Osteoblast (primary cell): ENCODE measurements around the gene SYNE3. TPM values are rescaled to one million over a fixed set of nuclear protein-coding genes. Genes with fewer than 3 reads are reported as not detected.

Source experiments
- DNase-seq: peaks from one replicate; pipeline ENCODE4 v3.0.0; 2011; ENCODE audit warnings: low spot score, mixed read lengths; ENCODE audit not compliant: insufficient read length; ENCODE audit errors: missing footprints
- H2AFZ ChIP-seq: 2 replicates; pipeline ENCODE4 v1.6.0; 2011; ENCODE audit warnings: mild to moderate bottlenecking, low read length
- H3K27ac ChIP-seq: 2 replicates; pipeline ENCODE4 v1.5.1; 2011; ENCODE audit warnings: mild to moderate bottlenecking, low read depth, low read length, moderate library complexity
- H3K27me3 ChIP-seq: 2 replicates; pipeline ENCODE4 v1.6.0; 2012; ENCODE audit warnings: mild to moderate bottlenecking, control low read depth, inconsistent platforms, low read length, moderate library complexity; ENCODE audit not compliant: insufficient read depth
- H3K36me3 ChIP-seq: 2 replicates; pipeline ENCODE4 v1.5.1; 2011; ENCODE audit warnings: mild to moderate bottlenecking, low read length, control low read depth, moderate library complexity; ENCODE audit not compliant: insufficient read depth
- H3K4me1 ChIP-seq: 2 replicates; pipeline ENCODE4 v1.5.1; 2011; ENCODE audit warnings: mild to moderate bottlenecking, low read length, control low read depth, moderate library complexity; ENCODE audit not compliant: insufficient read depth
- H3K4me2 ChIP-seq: 2 replicates; pipeline ENCODE4 v1.6.0; 2011; ENCODE audit warnings: mild to moderate bottlenecking, low read length; ENCODE audit not compliant: insufficient read depth
- H3K4me3 ChIP-seq: fragments of 200-600 bp; sonication (generic); 3 replicates; pipeline ENCODE4 v1.5.1; 2012; ENCODE audit warnings: mild to moderate bottlenecking, low read length, inconsistent platforms; ENCODE audit not compliant: insufficient read depth
- H3K79me2 ChIP-seq: 2 replicates; pipeline ENCODE4 v1.6.0; 2012; ENCODE audit warnings: mild to moderate bottlenecking, low read length, control low read depth, inconsistent platforms; ENCODE audit not compliant: insufficient read depth
- H3K9me3 ChIP-seq: 2 replicates; pipeline ENCODE4 v1.5.1; 2011; ENCODE audit warnings: low read depth, low read length, control low read depth
- H4K20me1 ChIP-seq: 2 replicates; pipeline ENCODE4 v1.6.0; 2012; ENCODE audit warnings: mild to moderate bottlenecking, low read length, control low read depth; ENCODE audit not compliant: insufficient read depth
- total RNA-seq: library from RNA; depleted of rRNA; stranded (reverse); fragments of >200 nt; gene quantifications from 2 replicates; pipeline ENCODE4 v1.2.3, GENCODE V29; 2012
- TF ChIP-seq, protein P1 (sequence below): IDR thresholded peaks from 2 replicates; pipeline ENCODE4 v1.5.1; 2011; ENCODE audit warnings: mild to moderate bottlenecking, low read depth, low read length, moderate library complexity; ENCODE audit errors: extremely low read depth

The SYNE3 gene
- total RNA-seq, 1 donor, result 23.9 TPM

DNA sequence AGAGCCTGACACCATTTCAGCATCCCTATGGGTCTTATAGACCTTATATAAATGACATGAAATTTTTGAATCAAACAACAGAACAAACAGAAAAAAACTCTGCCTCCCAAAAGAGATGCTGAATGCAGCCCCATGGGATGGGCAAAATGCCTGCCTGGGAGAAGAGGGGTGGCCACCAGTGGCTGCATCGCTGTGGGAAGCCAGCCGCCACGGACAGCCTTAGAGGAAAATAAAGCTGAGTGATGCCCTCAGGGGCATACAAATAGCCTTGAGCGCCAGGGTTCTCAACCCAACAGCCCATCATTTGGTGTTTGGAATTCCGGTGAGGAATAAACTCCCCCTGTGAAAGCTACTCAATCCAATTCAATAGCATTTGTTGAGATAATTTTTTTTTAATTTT, 22.9 kb downstream of the SYNE3 start:
- Histone ChIP-seq H3K36me3 (no peaks in the 10 kb centered on the region), H4K20me1 (no peaks in the 10 kb centered on the region), H3K79me2 (peaks cover 24% of the 10 kb centered on the region), H2AFZ (no peak overlapping the region), H3K27ac (no peak overlapping the region), H3K4me3 (no peak overlapping the region), H3K4me2 (no peak overlapping the region), H3K9me3 (no peaks in the 10 kb centered on the region), H3K4me1 (peaks cover 20% of the 10 kb centered on the region), H3K27me3 (no peaks in the 10 kb centered on the region)
- DNase-seq, result no peak
- TF ChIP-seq, protein P1, sequence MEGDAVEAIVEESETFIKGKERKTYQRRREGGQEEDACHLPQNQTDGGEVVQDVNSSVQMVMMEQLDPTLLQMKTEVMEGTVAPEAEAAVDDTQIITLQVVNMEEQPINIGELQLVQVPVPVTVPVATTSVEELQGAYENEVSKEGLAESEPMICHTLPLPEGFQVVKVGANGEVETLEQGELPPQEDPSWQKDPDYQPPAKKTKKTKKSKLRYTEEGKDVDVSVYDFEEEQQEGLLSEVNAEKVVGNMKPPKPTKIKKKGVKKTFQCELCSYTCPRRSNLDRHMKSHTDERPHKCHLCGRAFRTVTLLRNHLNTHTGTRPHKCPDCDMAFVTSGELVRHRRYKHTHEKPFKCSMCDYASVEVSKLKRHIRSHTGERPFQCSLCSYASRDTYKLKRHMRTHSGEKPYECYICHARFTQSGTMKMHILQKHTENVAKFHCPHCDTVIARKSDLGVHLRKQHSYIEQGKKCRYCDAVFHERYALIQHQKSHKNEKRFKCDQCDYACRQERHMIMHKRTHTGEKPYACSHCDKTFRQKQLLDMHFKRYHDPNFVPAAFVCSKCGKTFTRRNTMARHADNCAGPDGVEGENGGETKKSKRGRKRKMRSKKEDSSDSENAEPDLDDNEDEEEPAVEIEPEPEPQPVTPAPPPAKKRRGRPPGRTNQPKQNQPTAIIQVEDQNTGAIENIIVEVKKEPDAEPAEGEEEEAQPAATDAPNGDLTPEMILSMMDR, result no peak

DNA sequence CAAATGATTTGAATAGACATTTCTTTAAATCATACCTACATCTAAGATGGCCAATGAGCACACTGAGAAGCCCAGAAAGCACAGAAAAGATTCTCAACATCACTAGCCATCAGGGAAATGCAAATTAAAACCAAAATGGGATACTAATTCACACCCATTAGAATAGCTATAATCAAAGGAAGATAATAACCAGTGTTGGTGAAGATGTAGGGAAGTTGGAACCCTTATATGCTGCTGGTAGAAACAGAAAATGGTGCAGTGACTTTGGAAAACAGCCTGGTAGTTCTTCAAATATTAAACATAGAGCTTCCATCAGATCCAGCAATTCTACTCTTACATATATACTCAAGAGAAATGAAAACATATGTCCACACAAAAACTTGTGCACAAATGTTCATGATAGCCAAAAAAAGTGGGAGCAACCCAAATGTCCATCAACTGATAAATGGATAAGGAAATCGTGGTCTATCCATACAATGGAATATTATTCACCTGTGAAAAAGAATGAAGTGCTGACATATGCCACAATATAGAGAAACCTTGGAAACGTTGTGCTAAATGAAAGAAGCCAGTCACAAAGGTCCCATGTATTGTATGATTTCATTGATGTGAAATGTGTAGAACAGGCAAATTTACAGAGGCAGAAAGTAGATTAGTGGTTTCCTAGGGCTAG, 24.4 kb downstream of the SYNE3 start:
- H4K20me1 ChIP-seq, result no peaks in the 10 kb centered on the region
- no peak overlapping the region for H2AFZ ChIP-seq
- no peaks in the 10 kb centered on the region for H3K9me3 ChIP-seq
- DNase-seq, result no peak
- H3K4me2 ChIP-seq, result no peak overlapping the region
- H3K27ac ChIP-seq, result no peak overlapping the region
- TF ChIP-seq, protein P1, result no peak
- peaks cover 21% of the 10 kb centered on the region for H3K79me2 ChIP-seq
- H3K4me3 ChIP-seq, result no peak overlapping the region
- peaks cover 16% of the 10 kb centered on the region for H3K4me1 ChIP-seq
- H3K27me3 ChIP-seq, result no peaks in the 10 kb centered on the region
- no peaks in the 10 kb centered on the region for H3K36me3 ChIP-seq

DNA sequence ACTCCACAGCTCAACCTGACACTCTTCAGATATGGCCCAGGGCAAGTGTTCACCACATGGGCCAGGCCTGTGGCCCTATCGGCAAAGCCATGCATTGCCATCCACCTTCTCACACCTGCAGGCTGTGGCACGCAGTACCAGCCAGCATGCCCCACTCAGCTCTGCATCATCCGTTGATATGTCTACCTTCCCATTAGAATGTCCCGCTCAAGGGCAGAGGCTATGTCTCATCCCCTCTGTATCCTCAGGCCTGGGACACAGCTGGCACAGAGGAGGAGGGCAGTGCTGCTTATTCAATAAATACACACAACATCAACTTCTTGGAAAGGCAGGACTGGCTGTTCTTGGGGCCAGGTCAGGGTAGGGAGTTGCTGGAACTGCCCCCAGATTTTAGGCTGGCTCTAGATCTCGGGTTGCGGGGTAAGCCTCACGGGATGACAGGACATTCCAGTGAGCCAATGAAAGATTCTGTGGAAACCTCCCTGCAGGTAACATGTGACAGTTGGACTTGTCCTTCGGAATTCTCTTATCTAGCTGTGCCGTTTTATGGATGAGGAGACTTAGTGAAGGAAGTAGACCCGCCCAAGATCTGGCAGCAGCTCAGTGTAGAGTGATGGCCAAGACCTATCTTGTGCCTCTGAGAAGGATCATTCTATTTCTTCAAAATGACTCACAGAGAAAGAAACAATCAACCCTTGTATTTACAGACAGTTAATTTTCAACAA, 25.6 kb downstream of the SYNE3 start:
- H3K9me3 ChIP-seq, result no peaks in the 10 kb centered on the region
- DNase-seq, result no peak
- H3K4me2 ChIP-seq, result no peak overlapping the region
- no peak overlapping the region for H3K27ac ChIP-seq
- H3K79me2 ChIP-seq, result peaks cover 20% of the 10 kb centered on the region
- no peak overlapping the region for H2AFZ ChIP-seq
- H3K4me1 ChIP-seq, result peaks cover 5% of the 10 kb centered on the region
- no peaks in the 10 kb centered on the region for H3K27me3 ChIP-seq
- H3K4me3 ChIP-seq, result no peak overlapping the region
- no peaks in the 10 kb centered on the region for H3K36me3 ChIP-seq
- TF ChIP-seq, protein P1, result no peak
- H4K20me1 ChIP-seq, result no peaks in the 10 kb centered on the region

DNA sequence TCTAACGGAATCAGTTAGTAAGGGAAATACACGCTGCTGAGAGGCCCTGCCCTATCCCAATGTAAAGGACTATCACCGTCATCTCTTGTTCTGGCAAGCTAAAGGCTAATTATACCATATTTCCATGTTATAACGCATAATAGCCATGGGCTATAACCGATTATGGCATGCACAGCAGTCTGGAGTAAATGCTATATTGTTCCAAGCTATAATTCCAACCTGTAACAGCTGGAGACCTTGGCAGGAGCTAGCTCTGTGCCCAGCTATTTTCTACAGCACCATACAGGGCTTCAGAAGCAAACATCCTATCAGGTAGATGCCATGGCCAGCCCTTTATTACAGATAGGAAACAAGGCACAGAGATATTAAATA, 26.3 kb downstream of the SYNE3 start:
- TF ChIP-seq, protein P1, result no peak
- no peaks in the 10 kb centered on the region for H4K20me1 ChIP-seq

More for the DNA sequence above, 26.3 kb downstream of the SYNE3 start:
- no peak overlapping the region for H3K4me2 ChIP-seq
- H3K79me2 ChIP-seq, result peaks cover 12% of the 10 kb centered on the region
- peaks cover 3% of the 10 kb centered on the region for H3K4me1 ChIP-seq
- H3K27me3 ChIP-seq, result no peaks in the 10 kb centered on the region
- H3K36me3 ChIP-seq, result no peaks in the 10 kb centered on the region
- no peak overlapping the region for H3K4me3 ChIP-seq
- DNase-seq, result no peak
- H3K27ac ChIP-seq, result no peak overlapping the region
- H2AFZ ChIP-seq, result no peak overlapping the region
- H3K9me3 ChIP-seq, result no peaks in the 10 kb centered on the region
